GM21786 (cell line): Measurements from ENCODE around the gene PHKA1.
A peak's percentile ranks its signal among the peaks of the same experiment; 100 is the strongest.
"Not testable (repeated sequence)": the region's sequence is repeated elsewhere in the genome, so short reads cannot be mapped to it uniquely, and the experiment has no call there.

Experiments used
- ATAC-seq: cut with Tn5 transposase; IDR thresholded peaks from one replicate; pipeline ENCODE4 v1.9.1; 2021; ENCODE audit not compliant: unreplicated experiment

Gene PHKA1

DNA sequence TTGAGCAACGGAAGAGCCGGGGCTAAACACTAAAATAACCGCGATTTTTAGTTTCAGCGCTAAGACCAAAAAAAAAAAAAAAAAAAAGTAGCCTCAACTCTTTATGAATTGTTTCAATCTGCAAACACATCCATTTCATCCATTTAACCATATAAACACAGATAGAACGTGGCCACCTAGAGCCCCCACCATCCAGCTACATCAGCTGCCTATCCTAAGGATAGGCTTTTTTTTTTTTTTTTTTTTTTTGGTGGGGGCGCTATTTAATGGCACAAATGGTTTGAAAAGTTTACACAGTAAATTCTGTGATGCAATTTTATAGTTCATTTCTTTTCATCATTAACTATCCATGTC, 141.0 kb downstream of the PHKA1 start:
- ATAC-seq, result peak; percentile 17

DNA sequence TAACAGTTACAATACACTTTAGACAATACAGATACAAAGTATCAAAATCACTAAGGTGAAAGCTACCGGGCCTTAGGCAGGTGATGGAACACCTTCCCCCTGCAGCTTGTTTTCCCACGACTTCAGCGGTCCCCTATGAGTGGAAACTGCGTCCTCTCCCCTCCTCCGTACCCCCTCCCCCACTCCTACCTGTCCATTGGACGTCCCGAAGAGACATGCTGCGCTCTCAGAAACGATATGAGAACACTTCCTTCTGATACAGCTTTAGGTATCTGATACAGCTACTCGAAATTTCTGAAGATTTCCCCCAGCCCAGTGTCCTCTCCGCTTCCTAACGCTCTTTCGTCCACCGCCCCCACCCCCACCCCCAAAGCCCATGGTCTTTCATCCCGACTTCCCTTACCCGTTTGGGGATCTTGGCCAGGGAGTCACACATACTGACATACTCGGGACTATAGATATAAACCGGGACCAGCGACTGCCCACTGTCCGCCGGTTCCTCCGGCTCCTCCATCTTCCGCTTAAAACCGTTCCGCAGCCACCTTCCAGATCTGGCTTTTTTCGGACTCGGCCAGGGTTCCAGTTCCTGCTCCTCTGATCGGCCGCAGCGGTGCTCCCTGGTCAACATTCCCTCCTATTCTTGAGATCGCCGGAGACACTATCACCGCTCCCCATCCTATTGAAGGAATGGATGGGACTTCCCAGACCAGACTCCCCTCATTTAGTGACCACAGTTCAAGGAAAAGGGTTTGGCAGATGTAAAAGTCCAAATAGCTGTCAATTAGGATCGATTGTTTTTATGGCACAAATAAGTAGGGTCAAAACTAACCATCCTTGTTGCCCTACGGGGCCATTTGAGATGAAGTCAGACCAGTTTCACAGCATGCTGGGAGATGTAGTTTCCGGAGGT, 141.6 kb downstream of the PHKA1 start, which contains the start of gene HDAC8:
Gene HDAC8, minus strand, starts transcription at position 596 of the 910 bp plus-strand sequence. Its CDS starts 82 bp downstream, at position 514.
- peak; percentile 95 for ATAC-seq

DNA sequence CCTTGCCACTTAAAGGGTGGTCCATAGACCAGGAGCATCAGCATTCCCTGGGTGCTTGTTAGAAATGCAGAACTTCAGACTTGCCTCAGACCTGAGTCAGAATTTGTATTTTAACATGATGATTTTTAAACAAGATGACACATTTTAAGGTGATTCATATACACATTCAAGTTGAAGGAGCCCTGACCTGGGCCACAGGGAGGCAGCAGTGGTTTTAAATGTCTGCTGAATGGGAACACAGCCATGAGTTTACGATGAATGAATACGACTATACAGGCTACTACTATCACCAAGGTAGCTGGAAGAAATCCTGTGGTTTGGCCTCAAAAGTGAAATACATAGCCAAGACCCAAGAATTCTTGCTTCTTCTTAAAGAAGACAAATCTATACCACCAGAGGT, 144.3 kb downstream of the PHKA1 start:
- ATAC-seq, result no peak

DNA sequence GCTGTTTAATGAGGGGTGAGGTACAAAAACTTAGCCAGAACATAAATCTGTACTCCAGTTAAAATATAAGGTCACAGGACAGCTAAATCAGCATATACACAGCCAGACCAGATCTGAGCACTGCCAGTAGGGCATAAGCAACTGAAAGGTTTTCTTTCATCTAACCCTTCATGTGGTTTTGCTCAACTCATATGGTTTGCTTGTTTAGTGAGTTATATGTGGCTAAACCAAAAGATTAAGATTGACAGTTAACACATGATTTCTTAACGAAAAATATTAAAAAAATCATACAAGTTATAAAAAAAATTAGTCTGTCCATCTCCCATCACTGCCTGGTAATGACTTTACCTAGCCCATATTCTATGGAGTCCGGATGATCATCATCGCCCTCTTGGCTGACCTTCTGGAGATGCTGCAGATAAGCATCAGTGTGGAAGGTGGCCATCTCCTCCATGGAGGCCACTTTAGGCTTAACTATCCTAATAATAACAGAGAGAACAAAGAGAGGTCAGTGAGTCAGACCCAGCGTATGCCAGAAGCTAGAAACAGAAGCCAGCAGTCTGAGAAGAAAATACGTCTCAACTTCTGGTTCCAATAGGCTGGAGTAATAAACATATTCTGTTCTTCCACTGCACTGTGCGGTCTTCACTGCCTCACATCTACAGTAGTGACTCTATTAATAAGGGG, 145.6 kb downstream of the PHKA1 start:
- no peak for ATAC-seq

DNA sequence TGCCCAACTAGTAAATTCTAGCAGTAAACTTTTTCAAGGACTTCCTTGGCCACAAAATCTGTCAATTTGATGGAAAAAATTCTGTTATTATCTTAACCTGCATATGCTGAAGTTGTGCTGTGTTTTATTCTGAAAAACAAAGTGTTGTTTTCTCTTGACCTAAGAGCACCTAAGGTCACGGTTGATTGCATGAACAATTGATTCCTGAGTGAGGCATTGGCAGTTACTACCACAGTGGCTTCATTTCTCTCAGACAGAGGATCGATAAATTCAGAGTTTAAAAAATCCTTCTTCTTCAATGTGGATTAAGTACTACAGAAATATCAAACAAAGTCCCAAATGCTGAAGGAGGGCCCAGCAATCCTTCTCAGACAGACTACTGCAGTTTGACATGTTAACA, 147.7 kb downstream of the PHKA1 start:
- no peak for ATAC-seq

DNA sequence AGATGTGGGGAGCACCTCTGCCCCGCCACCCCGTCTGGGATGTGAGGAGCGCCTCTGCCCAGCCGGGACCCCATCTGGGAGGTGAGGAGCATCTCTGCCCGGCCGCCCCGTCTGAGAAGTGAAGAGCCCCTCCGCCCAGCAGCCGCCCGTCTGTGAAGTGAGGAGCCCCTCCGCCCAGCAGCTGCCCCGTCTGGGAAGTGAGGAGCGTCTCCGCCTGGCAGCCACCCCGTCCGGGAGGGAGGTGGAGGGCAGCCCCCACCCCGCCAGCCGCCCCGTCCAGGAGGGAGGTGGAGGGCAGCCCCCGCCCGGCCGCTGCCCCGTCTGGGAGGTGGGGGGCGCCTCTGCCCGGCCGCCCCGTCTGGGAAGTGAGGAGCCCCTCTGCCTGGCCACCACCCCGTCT, 154.5 kb downstream of the PHKA1 start:
- ATAC-seq, result not testable (repeated sequence)

DNA sequence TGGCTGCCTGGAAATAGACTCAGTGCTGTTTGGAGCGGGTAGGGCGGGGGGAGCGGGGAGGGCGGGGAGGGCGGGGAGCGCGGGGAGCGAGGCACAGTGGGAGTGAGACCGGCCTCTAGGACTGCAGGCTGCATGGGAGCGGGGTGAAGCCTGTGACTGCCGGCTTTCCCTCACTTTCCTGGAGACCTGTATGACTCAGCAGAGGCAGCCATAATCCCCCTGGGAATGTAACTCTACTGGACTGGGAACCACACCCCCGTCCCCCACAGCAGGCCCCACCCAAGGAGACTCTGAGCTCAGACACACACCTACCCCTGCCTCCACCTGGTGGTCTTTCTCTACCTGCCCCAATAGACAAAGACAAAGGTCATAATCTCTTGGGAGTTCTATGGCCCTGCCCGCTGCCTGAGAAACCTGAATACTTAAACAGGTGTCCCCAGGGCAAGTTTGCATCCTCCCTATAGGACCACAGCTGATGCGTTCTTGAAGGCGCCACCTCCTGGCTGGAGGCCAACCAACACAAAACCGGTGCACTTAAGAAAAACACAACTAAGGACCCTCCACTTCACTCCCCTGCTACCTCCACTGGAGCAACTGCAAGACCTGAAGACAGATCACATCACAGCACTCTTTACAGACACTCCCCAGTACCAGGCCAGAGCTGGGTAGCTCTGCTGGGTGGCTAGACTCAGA, 159.5 kb downstream of the PHKA1 start:
- ATAC-seq, result no peak

DNA sequence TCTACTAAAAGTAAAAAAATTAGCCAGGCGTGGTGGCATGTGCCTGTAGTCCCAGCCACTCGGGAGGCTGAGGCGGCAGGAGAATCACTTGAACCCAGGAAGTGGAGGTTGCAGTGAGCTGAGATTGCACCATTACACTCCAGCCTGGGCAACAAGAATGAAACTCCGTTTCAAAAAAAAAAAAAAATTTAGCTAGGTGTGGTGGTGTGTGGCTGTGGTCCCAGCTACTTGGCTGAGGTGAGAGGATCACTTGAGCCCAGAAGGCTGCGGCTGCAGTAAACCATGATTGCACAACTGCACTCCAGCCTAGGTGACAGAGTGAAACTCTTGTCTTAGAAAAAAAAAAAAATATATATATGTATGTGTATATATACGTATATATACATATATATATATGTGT, 161.7 kb downstream of the PHKA1 start:
- ATAC-seq, result not testable (repeated sequence)

DNA sequence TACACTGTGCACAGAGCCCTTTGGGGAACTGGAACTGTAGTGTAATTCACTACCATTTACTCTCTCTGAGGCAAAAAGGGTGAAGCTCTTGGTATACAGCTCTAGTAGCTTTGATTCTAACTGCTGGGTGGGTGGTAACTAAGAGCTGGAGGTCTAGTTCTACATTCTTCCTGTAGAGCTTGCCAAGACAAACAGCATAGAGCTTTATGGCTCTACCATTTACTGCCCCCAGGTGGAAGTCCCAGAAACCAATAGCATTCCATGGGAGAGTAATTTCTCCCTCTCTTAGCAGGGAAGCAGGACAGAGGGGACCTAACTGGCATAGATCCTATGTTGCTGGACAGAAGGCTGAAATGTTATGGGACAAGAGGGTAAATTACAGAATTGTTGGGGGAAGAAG, 168.1 kb downstream of the PHKA1 start:
- ATAC-seq, result no peak

DNA sequence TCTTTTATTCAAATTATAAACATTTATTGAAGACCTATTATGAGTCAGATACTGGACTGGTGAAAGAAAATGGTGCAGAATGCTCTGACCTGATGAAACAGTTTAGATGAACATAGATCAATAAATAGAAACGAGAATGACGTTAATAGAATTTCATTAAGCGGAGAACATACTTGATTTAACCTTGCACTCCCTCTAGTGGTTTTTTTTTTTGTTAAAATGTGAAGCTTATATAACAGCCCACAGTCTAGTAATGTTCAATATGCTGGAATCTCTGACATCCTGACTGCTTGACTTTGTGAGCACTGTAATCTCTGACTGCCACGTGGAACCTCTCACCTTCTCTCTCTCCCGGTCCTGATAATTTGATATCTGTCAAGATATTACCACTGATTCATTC, 173.8 kb downstream of the PHKA1 start:
- no peak for ATAC-seq

DNA sequence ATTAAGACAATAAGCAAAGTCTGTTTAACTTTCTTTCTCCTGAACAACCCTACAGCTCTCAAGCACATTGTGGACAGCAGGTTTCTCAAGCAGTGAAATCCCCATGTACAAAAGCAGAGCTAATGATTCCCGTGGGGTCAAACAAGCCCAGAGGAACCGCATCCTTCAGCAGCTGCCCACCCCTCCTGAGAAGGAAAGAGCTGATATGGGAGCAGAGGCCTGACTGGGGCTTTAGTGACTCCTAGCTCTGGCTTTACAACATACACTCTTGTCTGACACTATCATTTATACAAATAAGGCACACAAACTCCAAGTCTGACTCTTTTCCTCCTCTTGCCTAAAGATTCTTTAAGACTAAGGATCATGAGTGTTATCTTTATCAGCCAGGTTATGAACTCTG, 174.3 kb downstream of the PHKA1 start:
- ATAC-seq, result no peak

DNA sequence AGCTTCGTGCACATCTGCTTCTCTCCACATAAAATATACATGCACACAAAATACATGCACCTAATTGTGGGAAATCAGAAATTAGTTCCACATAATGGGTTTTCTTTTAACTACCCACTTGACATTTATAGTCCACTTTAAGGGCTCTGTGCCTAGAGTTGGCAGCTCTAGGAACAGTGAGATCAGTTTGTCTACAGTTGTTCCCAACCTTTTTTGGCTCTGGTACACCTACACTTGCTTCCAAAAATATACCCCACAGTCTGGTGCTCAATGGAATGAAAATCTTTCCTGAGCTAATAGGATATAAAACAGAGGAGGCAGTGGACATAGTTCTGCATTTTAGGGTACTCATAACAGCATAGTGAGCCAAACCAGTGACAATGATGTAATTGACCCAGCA, 177.6 kb downstream of the PHKA1 start:
- no peak for ATAC-seq

DNA sequence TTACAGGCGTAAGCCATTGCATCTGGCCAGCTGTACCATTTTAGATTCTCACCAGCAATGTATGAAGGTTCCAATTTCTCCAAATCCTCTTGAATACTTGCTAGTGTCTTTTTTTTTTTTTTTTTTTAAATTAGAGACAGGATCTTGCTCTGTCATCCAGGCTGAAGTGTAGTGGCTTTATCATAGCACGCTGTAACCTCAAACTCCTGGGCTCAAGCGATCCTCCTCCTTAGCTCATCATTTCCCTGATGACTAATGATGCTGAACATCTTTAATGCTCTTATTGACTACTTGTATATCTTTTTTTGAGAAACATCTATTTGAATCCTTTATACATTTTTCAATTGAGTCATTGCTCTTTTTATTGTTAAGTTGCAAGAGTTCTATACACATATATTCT, 181.7 kb downstream of the PHKA1 start:
- ATAC-seq, result no peak
